Breast epithelium (tissue), 3 donors: ENCODE results near the gene CSRNP3.

Source experiments
- POLR2A ChIP-seq: fragments of 450-650 bp; IDR thresholded peaks from one replicate; pipeline ENCODE4 v1.6.1; 2016; ENCODE audit warnings: antibody characterized with exemption, mild to moderate bottlenecking, moderate library complexity
- POLR2AphosphoS5 ChIP-seq, 3 donors: sonication (generic); formaldehyde crosslinking; IDR thresholded peaks; one replicate each; pipeline ENCODE4 v1.6.1; 2017; ENCODE audit warnings: antibody characterized with exemption in 3 of 3
- TF ChIP-seq, protein P1 (sequence below), 3 donors: fragments of 450-650 bp; IDR thresholded peaks; one replicate each; pipeline ENCODE4 v1.5.1; 2016 to 2017; ENCODE audit warnings: antibody characterized with exemption in 3 of 3, mild to moderate bottlenecking in 3 of 3, moderate library complexity in 3 of 3

DNA sequence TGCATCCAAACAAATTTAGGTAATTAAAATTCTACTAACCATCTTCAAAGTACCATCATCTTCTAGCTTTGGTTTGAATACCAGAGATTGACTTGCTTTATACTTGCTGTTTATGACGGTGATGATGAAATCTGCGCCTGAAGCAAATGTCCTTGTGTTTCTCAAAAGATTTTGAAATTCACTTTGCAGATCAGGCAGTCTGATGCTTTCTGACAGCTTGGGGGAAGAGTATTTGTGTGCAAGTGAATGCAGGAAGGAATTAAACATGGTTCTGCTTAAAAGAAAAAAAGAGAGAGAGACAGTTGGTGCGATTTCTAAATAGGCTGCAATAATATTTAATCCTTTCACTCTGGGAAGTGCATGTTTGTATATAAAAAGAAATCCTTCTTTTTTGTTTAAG lies 29.6 kb downstream of the CSRNP3 start:
- TF ChIP-seq, protein P1, sequence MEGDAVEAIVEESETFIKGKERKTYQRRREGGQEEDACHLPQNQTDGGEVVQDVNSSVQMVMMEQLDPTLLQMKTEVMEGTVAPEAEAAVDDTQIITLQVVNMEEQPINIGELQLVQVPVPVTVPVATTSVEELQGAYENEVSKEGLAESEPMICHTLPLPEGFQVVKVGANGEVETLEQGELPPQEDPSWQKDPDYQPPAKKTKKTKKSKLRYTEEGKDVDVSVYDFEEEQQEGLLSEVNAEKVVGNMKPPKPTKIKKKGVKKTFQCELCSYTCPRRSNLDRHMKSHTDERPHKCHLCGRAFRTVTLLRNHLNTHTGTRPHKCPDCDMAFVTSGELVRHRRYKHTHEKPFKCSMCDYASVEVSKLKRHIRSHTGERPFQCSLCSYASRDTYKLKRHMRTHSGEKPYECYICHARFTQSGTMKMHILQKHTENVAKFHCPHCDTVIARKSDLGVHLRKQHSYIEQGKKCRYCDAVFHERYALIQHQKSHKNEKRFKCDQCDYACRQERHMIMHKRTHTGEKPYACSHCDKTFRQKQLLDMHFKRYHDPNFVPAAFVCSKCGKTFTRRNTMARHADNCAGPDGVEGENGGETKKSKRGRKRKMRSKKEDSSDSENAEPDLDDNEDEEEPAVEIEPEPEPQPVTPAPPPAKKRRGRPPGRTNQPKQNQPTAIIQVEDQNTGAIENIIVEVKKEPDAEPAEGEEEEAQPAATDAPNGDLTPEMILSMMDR (IDR thresholded peaks at IDR 0.05), result no peak
- TF ChIP-seq POLR2A (no peak), POLR2AphosphoS5 (IDR thresholded peaks at IDR 0.05) (no peak)
